Measurements from ENCODE around the gene DSC1. TPM values are rescaled to one million over a fixed set of nuclear protein-coding genes. Genes with fewer than 3 reads are reported as not detected.

The DSC1 gene
- total and polyA plus RNA-seq, 2 experiments from 2014 or later, result not detected

- Histone ChIP-seq H3F3A (replicated peaks; ENCODE audit: low read depth) (no peaks in the 10 kb centered on the region), H3K4me3 (no peak overlapping the region), H3K27ac (ENCODE audit: low read depth) (no peak overlapping the region), H3K27me3 (ENCODE audit: insufficient read depth) (no peaks in the 10 kb centered on the region), H3K4me1 (ENCODE audit: insufficient read depth) (peaks cover 10% of the 10 kb centered on the region), H2AFZ (peak overlapping the region; percentile 33; the same call in 1 of the 2 replicates), H3K9me2 (ENCODE audit: insufficient read depth) (no peaks in the 10 kb centered on the region), H3K36me3 (ENCODE audit: insufficient read depth) (no peaks in the 10 kb centered on the region), H3K4me2 (no peak overlapping the region), H3K79me2 (replicated peaks; ENCODE audit: insufficient read depth) (no peaks in the 10 kb centered on the region), H4K20me1 (replicated peaks; ENCODE audit: insufficient read depth) (no peaks in the 10 kb centered on the region)
- H3K9me3 Mint-ChIP-seq, result no peaks in the 10 kb centered on the region
- no peak overlapping the region for H3K27ac Mint-ChIP-seq
- TF ChIP-seq STAT1 (IDR thresholded peaks at IDR 0.05; ENCODE audit: unreplicated experiment), result no peak
- TF ChIP-seq JUNB (IDR thresholded peaks at IDR 0.05; ENCODE audit: unreplicated experiment), result no peak
- no peak for TF ChIP-seq EZH2phosphoT487 (IDR thresholded peaks at IDR 0.05; ENCODE audit: unreplicated experiment)
- no peak for TF ChIP-seq CTCF (conservative IDR thresholded peaks at IDR 0.05; ENCODE audit: low read depth in 2 of 2)
- no peak for TF ChIP-seq ZNF114 (CRISPR knock-in tag; IDR thresholded peaks at IDR 0.05)
- no peak for TF ChIP-seq ZNF462 (CRISPR knock-in tag; IDR thresholded peaks at IDR 0.05)
- TF ChIP-seq ETS1 (IDR thresholded peaks at IDR 0.05), result no peak
- no peak for TF ChIP-seq CREB1 (CRISPR knock-in tag; IDR thresholded peaks at IDR 0.05; ENCODE audit: low read depth)
- H3K36me3 Mint-ChIP-seq (ENCODE audit: low read depth), result no peaks in the 10 kb centered on the region
- no peaks in the 10 kb centered on the region for H3K27me3 Mint-ChIP-seq (ENCODE audit: insufficient read depth, low read depth, poor library complexity)
- no peak overlapping the region for H3K4me3 Mint-ChIP-seq
- DNase-seq (ENCODE audit: low spot score) (no peak), ATAC-seq (no peak)
- H3K4me1 Mint-ChIP-seq, result peaks cover 7% of the 10 kb centered on the region; the same call in 2 of the 3 replicates
Observed at GRCh38 chr18:31199190-31199769, 36.6 kb upstream of the DSC1 start.
